HepG2 (cell line): ENCODE data around the gene DNMT1. TPM values are rescaled to one million over a fixed set of nuclear protein-coding genes. Genes with fewer than 3 reads are reported as not detected.

ENCODE experiments used
- ARID2 ChIP-seq: sonication (generic); formaldehyde crosslinking; IDR thresholded peaks from 2 replicates; pipeline ENCODE4 v1.8.1; 2022; ENCODE audit warnings: mild to moderate bottlenecking, missing genetic modification reagents, borderline replicate concordance
- CBX2 ChIP-seq, 2 experiments: fragments of 200-600 bp in 1 of 2; sonication (generic); formaldehyde crosslinking in 1 of 2; IDR thresholded peaks; 2 replicates each; pipeline versions ENCODE4 v1.7.0 to v1.8.1; 2018 to 2022; ENCODE audit warnings: low read depth in 2 of 2, low read length in 1 of 2, mild to moderate bottlenecking in 1 of 2, missing genetic modification reagents in 1 of 2
- GABPA ChIP-seq, 2 experiments: IDR thresholded peaks; 2 replicates each; pipeline ENCODE4 v1.6.1; 2011 to 2016; ENCODE audit warnings: low read depth in 2 of 2, low read length in 1 of 2, missing biosample characterization in 1 of 2, missing genetic modification characterization in 1 of 2
- GLI4 ChIP-seq: sonication (generic); formaldehyde crosslinking; IDR thresholded peaks from 2 replicates; pipeline ENCODE4 v1.5.1; 2020; ENCODE audit warnings: missing genetic modification reagents, mild to moderate bottlenecking, moderate library complexity, borderline replicate concordance
- GPN1 ChIP-seq: sonication (generic); formaldehyde crosslinking; IDR thresholded peaks from 2 replicates; pipeline ENCODE4 v1.5.1; 2020; ENCODE audit warnings: missing genetic modification reagents, borderline replicate concordance
- KAT2B ChIP-seq: fragments of 150-350 bp; IDR thresholded peaks from 2 replicates; pipeline ENCODE4 v1.6.1; 2014; ENCODE audit warnings: low read depth, low read length, borderline replicate concordance
- RAD21 ChIP-seq: fragments of 450-650 bp; formaldehyde crosslinking; IDR thresholded peaks from 2 replicates; pipeline ENCODE4 v1.5.0; 2020; ENCODE audit warnings: mild to moderate bottlenecking
- SAFB2 ChIP-seq: sonication (generic); formaldehyde crosslinking; IDR thresholded peaks from 2 replicates; pipeline ENCODE4 v1.5.1; 2020; ENCODE audit warnings: missing genetic modification reagents, low read depth, mild to moderate bottlenecking, borderline replicate concordance
- SRSF4 ChIP-seq: fragments of 200-400 bp; formaldehyde crosslinking; IDR thresholded peaks from one replicate; pipeline ENCODE4 v1.6.1; 2018; ENCODE audit warnings: mild to moderate bottlenecking, low read depth, low read length, moderate library complexity; ENCODE audit not compliant: poor library complexity, severe bottlenecking
- TBX2 ChIP-seq: sonication (generic); formaldehyde crosslinking; IDR thresholded peaks from 2 replicates; pipeline ENCODE4 v1.5.0; 2020; ENCODE audit warnings: missing genetic modification reagents, mild to moderate bottlenecking, borderline replicate concordance
- TOE1 ChIP-seq: sonication (generic); formaldehyde crosslinking; IDR thresholded peaks from 2 replicates; pipeline ENCODE4 v1.4.0; 2020; ENCODE audit warnings: mild to moderate bottlenecking, missing genetic modification reagents
- UBTF ChIP-seq: sonication (generic); formaldehyde crosslinking; IDR thresholded peaks from 2 replicates; pipeline ENCODE4 v1.4.0; 2020; ENCODE audit warnings: mild to moderate bottlenecking, missing genetic modification reagents
- WIZ ChIP-seq: sonication (generic); formaldehyde crosslinking; IDR thresholded peaks from 2 replicates; pipeline ENCODE4 v1.5.1; 2020; ENCODE audit warnings: mild to moderate bottlenecking, missing genetic modification reagents
- ZFX ChIP-seq: sonication (generic); formaldehyde crosslinking; IDR thresholded peaks from 2 replicates; pipeline ENCODE4 v1.4.0; 2020; ENCODE audit warnings: mild to moderate bottlenecking, low read depth, missing genetic modification reagents, moderate library complexity
- ZNF484 ChIP-seq: sonication (generic); formaldehyde crosslinking; IDR thresholded peaks from 2 replicates; pipeline ENCODE4 v1.5.1; 2020; ENCODE audit warnings: mild to moderate bottlenecking, low read depth, missing genetic modification reagents, borderline replicate concordance
- ZNF614 ChIP-seq: IDR thresholded peaks from 2 replicates; pipeline ENCODE4 v1.6.1; 2018; ENCODE audit warnings: missing biosample characterization, missing genetic modification reagents, inconsistent platforms, borderline replicate concordance
- polyA plus RNA-seq, 8 experiments: library from polyadenylated mRNA; depleted of rRNA in 3 of 8; stranded (reverse) in 7 of 8; unstranded in 1 of 8; fragments of >200 nt; fragmentation: Illumina TruSeq in 4 of 8; extraction: Trizol in 4 of 8; gene quantifications; 2 replicates each; pipeline versions ENCODE4 v1.2.1 to v1.2.3, GENCODE V29; 2011 to 2016; ENCODE audit warnings: low read depth in 4 of 8, missing spikeins in 1 of 8, mixed read lengths in 1 of 8; ENCODE audit not compliant: insufficient read depth in 1 of 8
- total RNA-seq, 5 experiments: library from RNA; depleted of rRNA; stranded (reverse); fragments of >200 nt; fragmentation: Illumina TruSeq; extraction: Trizol; gene quantifications; 2 replicates each; pipeline ENCODE4 v1.2.3, GENCODE V29; 2016; ENCODE audit warnings: low read depth in 1 of 5
- TF ChIP-seq, protein P1 (sequence below): sonication (generic); formaldehyde crosslinking; IDR thresholded peaks from 2 replicates; pipeline ENCODE4 v1.4.0; 2020; ENCODE audit warnings: low read depth, mild to moderate bottlenecking, missing genetic modification reagents
- TF ChIP-seq, protein P2 (sequence below): sonication (generic); formaldehyde crosslinking; IDR thresholded peaks from 2 replicates; pipeline ENCODE4 v1.5.0; 2020; ENCODE audit warnings: missing genetic modification reagents
- TF ChIP-seq, protein P3 (sequence below): sonication (generic); formaldehyde crosslinking; IDR thresholded peaks from 2 replicates; pipeline ENCODE4 v1.5.1; 2020; ENCODE audit warnings: missing genetic modification reagents, mild to moderate bottlenecking, borderline replicate concordance

Gene DNMT1
- total and polyA plus RNA-seq, 2 of the 13 experiments (the other 11 are each of a cell fraction or from before 2014, with no cell fraction given), result 31.2 to 91.1 TPM

- TF ChIP-seq, protein P1, sequence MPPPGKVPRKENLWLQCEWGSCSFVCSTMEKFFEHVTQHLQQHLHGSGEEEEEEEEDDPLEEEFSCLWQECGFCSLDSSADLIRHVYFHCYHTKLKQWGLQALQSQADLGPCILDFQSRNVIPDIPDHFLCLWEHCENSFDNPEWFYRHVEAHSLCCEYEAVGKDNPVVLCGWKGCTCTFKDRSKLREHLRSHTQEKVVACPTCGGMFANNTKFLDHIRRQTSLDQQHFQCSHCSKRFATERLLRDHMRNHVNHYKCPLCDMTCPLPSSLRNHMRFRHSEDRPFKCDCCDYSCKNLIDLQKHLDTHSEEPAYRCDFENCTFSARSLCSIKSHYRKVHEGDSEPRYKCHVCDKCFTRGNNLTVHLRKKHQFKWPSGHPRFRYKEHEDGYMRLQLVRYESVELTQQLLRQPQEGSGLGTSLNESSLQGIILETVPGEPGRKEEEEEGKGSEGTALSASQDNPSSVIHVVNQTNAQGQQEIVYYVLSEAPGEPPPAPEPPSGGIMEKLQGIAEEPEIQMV (CRISPR knock-in tag), result peak; percentile 79
- TF ChIP-seq GPN1 (CRISPR knock-in tag), result no peak
- peak; percentile 99 for TF ChIP-seq GABPA (IDR thresholded peaks at IDR 0.05; ENCODE audit: low read depth, low read length)
- TF ChIP-seq GABPA (CRISPR knock-in tag; IDR thresholded peaks at IDR 0.05; ENCODE audit: low read depth), result peak; percentile 96
- TF ChIP-seq ZFX (CRISPR knock-in tag), result peak; percentile 99
- 0 out of 2 replicates have a peak, but pooled peaks have one; percentile 11 for TF ChIP-seq RAD21 (CRISPR knock-in tag)
- peak; percentile 89 for TF ChIP-seq TBX2 (CRISPR knock-in tag)
- peak; percentile 36; the same call in 1 of the 2 replicates for TF ChIP-seq ZNF614
- no peak for TF ChIP-seq CBX2 (IDR thresholded peaks at IDR 0.05; ENCODE audit: low read depth, low read length)
- TF ChIP-seq CBX2 (CRISPR knock-in tag; IDR thresholded peaks at IDR 0.05; ENCODE audit: low read depth), result no peak
- TF ChIP-seq UBTF (CRISPR knock-in tag), result peak; percentile 76
- no peak for TF ChIP-seq SRSF4
- TF ChIP-seq, protein P2, sequence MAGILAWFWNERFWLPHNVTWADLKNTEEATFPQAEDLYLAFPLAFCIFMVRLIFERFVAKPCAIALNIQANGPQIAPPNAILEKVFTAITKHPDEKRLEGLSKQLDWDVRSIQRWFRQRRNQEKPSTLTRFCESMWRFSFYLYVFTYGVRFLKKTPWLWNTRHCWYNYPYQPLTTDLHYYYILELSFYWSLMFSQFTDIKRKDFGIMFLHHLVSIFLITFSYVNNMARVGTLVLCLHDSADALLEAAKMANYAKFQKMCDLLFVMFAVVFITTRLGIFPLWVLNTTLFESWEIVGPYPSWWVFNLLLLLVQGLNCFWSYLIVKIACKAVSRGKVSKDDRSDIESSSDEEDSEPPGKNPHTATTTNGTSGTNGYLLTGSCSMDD (CRISPR knock-in tag), result no peak
- TF ChIP-seq, protein P3, sequence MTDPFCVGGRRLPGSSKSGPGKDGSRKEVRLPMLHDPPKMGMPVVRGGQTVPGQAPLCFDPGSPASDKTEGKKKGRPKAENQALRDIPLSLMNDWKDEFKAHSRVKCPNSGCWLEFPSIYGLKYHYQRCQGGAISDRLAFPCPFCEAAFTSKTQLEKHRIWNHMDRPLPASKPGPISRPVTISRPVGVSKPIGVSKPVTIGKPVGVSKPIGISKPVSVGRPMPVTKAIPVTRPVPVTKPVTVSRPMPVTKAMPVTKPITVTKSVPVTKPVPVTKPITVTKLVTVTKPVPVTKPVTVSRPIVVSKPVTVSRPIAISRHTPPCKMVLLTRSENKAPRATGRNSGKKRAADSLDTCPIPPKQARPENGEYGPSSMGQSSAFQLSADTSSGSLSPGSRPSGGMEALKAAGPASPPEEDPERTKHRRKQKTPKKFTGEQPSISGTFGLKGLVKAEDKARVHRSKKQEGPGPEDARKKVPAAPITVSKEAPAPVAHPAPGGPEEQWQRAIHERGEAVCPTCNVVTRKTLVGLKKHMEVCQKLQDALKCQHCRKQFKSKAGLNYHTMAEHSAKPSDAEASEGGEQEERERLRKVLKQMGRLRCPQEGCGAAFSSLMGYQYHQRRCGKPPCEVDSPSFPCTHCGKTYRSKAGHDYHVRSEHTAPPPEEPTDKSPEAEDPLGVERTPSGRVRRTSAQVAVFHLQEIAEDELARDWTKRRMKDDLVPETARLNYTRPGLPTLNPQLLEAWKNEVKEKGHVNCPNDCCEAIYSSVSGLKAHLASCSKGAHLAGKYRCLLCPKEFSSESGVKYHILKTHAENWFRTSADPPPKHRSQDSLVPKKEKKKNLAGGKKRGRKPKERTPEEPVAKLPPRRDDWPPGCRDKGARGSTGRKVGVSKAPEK (CRISPR knock-in tag), result no peak
- TF ChIP-seq WIZ (CRISPR knock-in tag), result peak; percentile 64
- no peak for TF ChIP-seq KAT2B
- TF ChIP-seq SAFB2 (CRISPR knock-in tag), result peak; percentile 79; the same call in 1 of the 2 replicates
- 0 out of 2 replicates have a peak, but pooled peaks have one; percentile 36 for TF ChIP-seq TOE1
- no peak for TF ChIP-seq GLI4 (CRISPR knock-in tag)
- no peak for TF ChIP-seq ZNF484
- TF ChIP-seq ARID2 (CRISPR knock-in tag), result no peak
Observed at GRCh38 chr19:10106100-10106936, 88.4 kb downstream of the DNMT1 start, which contains the start of gene PPAN (continued).
